Fibroblast of peridontal ligament (primary cell): ENCODE results near the gene RFLNA.

Source experiments
- DNase-seq: peaks from one replicate; pipeline ENCODE4 v3.0.0-alpha.2; 2010; ENCODE audit errors: extremely low read depth

The RFLNA gene

DNA sequence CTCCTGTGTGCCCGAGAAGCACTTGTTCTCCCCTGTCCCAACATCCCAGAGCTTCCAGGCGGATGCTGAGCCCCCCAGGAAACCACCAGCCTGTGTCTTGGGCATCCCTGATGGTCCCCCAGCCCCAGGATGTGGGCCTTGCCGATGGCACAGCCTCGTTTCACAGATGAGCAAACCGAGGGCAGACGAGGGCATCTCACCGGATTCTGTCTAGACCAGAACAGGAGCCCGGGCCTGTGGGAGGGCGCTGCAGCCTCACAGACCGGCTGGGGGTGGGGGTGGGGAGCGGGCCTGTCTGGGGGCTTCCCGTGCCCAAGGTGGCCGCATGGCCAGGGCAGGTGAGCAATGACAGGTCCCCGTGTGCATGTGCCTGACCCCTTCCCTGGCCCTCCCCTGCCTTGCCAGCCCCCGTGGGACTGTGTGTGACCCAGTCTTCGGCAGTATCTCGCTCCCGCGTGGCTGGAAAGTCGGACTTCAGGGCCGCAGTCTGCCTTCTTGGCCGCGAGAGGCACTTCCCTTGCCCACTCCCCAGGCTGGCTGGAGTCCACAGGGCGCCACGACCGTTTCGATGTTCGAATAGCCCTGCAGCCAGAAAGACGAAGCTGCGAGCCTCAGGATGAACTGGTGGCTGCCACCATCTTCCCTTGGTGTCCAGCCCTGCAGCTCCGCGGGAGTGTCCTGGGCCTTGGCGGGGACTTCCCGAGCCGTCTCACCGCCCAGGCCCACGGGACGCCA is 8.9 kb downstream of the RFLNA start:
- DNase-seq: no peak

DNA sequence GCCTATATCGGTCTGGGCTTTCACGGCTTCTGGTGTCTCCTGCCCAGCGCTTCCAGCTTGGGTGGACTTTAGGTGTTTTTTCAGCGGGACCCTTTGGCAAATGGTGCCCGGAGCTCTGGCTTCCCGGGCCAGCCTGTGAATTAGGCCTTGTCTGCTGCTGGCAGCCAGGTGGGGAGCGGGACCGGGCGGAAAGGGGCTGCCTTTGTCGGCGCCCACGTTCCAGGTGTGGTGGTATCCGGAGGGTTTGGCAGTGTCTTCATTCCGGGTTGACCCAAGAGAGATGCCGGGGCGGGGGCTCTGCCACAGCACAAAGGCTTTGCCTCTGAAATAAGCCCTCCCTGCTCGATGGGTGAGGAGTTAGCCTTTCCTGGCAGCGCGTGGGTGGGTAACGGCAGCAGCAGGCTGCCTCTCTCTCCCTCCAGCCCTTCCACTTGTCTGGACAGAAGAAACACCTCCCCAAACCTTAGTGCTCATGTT is 9.5 kb downstream of the RFLNA start:
- DNase-seq: no peak

DNA sequence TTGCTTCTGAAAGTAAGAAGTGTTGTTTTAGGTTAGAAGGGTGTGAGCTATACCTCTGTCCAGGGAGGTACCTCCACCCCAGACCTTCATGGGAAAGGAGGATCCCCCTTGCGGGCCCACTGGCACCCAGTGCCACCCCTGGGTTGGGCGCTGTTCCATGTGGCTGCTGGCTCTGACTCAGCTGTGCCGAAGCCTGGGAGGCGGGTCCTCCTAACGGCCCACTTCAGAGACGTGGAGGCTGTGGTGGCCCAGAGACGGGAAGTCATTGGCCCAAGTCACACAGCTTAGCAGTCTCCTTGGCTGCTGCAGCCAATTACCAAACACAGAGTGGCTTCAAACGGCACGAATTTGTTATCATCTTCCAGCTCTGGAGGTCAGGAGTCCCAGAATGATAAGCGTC is 10.2 kb downstream of the RFLNA start:
- DNase-seq: no peak

DNA sequence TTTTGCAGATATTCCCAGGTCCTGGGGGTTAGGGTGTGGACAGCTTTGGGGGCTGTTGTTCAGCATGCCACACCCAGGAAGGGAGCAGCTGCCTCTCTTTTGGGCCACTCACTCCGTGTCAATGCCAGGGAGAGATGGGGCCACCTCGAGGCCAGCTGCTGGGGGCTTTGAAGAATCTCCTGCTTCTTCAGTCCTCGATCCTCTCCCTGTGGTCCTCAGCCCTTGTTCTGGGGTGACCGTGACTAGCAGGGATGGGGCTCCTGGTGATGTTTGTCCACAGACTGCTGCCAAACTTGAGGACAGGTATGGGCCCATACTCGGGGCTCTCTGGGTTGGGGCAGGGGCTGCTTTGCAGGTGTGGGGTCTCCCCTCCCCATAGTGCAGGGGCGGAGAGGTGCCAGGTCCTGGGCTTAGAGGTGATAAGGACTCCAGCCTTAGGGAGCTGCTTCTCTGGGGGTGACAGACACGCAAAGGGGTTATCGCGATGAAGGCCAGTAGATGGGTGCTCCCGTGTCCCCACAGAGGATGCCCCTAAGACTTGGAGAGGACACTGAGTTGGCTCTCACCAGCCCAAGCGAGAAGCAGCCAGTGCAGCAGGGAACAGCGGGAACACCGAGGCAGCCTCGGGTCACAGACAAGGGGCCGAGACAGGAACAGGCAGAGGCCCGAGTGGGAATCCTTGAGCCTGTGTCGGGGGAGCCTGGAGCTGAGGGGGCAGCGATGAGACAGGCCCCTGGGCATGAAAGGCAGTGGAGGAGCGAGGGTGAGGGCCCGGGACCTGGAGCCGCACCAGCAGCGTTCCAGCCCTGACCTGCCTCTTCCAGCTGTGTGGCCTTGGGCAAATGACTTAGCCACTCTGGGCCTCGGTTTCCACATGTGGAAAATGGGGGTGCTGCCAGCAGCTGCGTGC is 11.1 kb downstream of the RFLNA start:
- DNase-seq: no peak

DNA sequence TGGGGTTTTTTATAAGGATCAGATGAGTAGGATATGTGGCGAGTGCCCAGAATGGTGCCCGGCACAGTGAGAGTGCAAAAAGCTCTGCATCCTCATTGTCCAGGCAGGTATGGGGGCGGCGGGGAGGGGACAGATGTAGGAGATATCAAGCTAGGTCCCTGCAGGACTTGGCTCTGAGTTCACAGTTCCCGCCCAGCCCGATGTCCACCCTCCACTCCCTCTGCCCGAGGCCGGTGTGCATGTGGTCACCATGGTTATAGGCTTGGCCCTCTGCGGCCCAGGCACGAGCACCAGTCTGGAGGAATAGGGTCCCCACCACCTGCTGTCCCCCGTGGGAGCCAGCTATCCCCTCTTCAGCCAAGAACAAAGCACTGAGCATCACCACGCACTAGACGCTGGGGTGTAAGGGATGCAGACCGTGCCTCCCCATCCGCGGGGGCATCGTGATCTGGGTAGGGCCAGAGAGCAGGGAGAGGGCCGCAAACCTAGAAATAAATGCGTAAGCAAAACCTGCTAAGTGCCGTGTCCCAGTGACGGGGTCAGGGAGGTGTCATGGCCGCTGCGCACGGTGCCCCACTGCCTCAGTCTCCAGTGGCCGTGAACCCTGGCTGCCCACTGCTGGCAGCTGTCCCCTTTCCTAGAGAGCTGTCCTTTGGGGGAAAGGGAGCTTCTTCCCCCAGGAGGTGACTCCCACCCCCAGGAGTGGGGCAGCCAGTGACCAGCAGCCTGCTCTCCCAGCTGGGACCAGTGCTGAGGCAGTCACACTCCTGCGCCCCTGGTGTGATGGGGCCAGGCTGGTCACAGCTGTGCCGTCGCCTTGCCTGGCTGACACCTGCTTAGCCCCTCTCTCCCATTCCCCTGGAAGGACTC is 12.0 kb downstream of the RFLNA start:
- DNase-seq: no peak

DNA sequence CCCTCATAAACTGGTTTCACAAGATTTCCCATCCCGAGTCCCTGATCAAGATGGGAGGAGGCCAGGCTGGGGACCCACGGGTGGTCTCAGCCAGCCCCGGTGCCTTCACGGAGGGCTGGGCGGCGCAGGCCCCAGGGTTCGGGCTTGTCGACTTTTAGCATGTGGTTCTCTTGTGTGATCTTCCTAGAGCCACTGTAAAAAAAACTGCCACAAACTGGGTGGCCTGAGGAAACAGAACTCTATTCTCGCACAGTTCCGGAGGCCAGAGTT is 12.6 kb downstream of the RFLNA start:
- no peak for DNase-seq

DNA sequence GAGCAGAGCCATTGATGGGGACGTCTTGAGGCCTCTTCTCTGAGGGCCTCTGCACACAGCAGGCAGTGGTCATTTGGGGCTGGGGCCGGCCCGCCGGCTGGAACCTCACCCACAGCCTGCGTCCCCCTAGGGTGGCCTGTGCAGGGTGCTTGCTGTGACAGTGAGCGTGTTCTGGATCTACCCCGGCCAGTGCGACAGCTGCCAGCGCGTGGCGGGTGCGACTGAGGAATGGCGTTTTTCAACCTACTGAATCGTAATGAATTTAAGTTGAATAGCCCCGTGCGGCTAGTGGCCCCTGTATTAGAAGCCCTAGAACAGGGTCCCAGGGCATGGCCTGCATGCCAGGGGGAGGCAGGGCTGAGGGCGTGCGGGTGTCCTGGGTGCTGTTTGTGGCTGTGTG is 13.8 kb downstream of the RFLNA start:
- no peak for DNase-seq

DNA sequence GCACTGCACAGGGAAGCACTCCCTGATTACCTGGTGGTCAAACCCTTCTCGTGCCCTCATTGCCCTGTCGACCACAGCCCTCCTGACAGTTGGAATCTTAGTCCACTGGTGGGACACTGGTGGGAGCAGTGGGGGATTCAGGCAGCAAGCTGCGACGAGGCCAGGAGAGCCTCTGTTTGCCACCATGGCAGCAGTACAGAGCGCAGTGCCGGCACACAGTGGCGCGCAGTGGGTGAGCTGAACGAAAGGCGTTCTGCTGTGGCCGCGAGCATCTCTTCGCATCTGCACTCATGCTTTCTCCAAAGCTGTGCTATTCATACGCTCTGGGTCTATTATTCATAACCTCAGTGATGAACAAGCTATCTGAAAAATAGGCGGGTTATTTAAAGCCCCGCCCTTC is 14.3 kb downstream of the RFLNA start:
- DNase-seq: no peak

DNA sequence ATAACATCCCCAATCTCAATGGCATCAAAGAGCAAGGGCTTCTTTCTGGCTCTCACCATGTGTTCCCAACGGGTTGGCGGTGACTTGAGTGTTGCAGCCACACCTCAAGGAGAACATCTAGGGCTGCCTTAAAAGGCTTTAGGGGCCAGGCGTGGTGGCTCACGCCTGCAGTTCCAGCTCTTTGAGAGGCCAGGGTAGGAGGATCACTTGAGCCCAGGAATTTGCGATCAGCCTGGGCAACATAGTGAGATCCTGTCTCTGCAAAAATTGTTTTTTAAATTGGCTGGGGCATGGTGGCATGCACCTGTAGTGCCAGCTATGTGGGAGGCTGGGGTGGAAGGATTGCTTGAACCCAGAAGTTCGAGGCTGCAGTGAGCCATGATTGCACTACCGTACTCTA is 14.9 kb downstream of the RFLNA start:
- DNase-seq: no peak

DNA sequence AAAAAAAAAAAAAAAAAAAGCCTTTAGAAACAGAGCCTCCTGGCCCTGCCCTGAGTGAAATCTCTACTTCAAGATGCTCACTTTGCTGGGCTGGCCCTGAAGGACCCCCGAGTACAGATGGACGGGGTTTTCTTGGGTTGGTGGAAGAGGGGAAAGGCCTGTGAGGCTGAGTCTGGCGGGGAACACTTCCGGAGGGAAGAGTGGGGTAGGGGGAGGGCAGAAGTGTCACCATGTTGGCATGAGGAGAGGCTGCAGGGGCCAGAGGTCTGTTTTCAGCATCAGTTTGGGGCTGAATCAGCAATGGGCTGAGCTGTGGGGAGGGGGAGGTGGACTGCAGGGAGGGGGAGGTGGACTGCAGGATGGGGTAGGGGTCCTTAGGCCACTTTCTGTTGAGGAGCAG is 15.3 kb downstream of the RFLNA start:
- DNase-seq: no peak

DNA sequence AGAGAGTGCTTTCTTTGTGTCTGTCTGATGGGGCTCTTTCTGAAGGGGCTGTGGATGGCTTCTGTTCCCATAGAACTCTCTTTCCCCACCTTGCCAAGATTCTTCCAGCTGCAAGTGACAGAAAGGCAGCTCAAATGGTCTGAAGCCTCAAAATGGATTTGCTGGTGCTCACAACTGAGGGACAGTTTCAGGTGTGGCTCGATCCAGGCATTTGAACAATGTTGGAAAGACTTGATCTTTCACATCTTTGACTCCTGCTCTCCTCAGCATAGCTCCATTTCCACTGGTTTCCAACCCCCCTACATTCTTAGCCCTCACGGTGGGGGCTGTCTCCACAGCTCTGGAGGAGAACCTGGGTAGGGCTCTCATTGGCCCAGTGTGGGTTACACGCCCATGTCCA is 15.9 kb downstream of the RFLNA start:
- no peak for DNase-seq

DNA sequence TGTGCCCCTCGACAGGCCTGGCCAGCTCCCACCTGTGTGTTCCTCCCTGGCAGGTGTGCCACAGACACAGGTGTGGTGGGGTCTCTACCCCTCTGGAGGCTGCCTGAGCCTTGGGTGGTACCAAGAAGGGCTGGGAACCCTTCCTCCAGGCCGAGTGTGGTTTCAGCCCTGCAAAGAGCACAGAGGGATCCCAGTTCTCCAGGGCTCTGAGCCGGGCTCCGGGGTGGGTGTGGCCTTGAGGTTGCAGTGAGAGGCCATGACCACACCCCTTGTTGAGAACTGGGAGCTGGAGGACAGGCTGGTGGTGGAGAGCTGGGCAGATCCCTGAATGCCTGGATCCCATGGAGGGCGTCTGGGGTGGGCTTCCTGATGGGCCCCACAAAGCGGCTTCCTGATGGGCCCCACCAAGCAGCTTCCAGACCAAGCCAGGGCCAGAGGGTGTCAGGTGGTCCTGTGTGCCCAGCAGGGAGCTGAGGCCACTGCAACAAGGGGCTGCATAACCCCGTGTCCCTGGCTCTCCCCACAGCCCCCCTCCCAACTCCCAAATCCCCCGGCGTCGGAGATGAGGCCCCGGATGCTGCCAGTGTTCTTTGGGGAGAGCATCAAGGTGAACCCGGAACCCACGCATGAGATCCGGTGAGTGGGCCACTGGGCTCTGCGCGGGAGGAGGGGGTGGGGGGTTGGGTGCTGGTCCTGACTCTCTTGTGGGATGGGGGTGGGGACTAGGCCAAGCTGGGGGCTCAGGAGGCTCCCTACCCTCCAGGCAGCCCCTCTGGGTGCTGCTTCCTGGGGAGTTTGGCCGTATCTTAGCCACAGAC is 16.6 kb downstream of the RFLNA start:
- no peak for DNase-seq

DNA sequence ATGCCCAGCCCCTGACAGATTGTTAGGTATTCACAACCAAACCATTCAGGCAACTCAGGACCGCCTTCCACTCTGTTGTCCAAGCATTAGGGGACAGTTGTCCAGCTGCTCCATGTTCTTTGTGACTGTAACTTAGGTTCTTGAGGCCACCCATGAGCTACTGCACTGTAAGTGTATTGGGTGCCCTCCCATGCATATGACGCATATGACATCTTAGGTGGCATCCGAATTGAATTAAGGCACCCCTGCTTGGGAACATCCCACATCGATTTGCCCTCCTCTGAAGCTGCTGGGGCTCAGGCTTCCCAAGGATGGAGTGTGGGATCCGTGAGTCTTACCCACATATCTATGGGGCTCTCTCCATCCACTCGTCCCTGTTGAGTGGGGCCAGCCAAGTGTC is 17.7 kb downstream of the RFLNA start:
- no peak for DNase-seq

DNA sequence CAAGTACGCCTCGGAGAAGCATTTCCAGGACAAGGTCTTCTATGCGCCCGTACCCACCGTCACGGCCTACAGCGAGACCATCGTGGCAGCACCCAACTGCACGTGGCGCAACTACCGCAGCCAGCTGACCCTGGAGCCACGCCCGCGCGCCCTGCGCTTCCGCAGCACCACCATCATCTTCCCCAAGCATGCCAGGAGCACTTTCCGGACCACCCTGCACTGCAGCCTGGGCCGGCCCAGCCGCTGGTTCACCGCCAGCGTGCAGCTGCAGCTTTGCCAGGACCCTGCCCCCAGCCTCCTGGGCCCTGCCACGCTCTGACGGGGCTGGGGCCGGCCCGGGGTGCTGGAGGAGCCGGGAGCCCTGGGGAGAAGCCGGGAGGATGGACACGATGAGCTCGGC is 19.3 kb downstream of the RFLNA start:
- no peak for DNase-seq

DNA sequence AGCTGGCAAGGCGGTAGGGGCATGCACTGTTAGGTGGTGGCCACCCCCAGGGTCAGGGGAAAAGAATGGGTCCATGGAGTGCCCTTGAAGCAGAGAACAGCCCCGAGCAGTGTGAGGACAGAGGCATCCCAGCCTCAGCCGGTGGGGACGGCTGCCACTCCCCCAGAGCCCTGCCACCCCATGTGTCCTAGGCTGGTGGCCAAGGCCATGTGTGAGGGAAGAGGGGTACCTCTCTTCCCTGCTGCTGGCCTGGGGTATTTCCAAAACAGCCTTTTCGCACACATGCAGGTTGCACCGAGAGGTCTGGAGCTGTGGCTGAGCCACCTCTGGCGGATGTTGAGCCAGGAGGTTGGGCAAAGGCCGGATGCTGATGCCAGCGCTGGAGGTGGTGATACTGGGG is 19.9 kb downstream of the RFLNA start:
- no peak for DNase-seq

DNA sequence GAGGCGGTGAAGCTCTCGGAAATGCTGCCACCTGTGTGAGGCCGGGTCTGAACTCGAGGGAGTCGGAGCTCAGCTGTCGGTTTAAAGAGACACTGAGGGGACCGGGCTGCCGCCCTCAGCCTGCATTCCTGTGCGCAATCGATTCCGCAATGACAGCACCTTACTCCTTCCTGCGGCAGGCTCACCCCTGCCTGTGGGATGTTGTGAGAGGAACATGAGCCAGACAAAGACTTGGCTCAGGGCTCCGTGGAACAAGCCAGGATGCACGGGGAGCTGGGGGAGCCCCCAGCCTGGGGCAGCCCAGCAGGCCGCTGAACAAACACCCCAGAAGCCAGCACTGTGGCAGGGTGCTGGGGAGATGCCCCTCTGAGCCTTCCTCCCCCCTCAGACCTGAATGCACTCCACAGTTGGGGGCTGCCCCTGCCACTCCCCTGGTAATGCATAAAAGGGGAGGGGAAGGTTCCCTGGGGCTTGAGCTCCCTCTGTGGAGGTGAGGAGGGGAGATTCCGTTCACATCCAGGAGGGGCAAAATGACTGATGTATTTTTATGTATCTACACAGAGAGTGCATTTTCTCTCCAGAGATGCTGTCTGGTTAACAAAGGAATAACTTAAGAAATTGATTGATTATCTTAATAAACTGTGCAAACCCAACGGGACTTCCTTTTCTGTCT is 20.6 kb downstream of the RFLNA start:
- no peak for DNase-seq

DNA sequence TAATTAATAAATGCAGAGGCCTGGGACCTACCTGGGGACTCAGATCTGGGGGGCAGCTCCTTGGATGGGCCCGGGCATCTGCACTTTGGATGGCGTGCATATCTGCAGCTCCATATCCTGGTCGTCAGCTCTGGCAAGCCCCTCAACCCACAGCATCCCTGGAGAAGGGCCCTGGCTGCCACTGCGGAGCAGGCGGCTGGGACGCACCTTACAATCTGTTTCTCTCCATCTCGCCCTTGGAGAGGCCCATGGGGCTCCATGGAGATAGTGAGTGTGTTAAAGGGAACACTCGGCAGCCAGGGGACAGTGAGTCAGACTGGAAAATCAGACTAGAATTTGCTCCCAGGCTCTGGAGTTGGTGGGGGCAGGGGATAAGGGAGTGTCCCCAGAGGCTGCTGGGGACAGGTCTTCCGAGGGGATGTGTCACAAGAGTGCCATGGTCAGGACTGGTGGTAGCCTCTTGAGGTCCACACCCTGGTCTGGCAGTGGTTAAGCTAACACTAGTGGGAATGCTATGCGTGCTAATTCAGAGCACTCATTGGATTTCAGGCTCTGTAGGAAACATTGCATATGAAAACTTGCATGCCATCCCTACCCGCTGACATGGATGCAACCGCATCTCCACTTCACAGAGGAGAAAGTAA is 21.5 kb downstream of the RFLNA start:
- no peak for DNase-seq

DNA sequence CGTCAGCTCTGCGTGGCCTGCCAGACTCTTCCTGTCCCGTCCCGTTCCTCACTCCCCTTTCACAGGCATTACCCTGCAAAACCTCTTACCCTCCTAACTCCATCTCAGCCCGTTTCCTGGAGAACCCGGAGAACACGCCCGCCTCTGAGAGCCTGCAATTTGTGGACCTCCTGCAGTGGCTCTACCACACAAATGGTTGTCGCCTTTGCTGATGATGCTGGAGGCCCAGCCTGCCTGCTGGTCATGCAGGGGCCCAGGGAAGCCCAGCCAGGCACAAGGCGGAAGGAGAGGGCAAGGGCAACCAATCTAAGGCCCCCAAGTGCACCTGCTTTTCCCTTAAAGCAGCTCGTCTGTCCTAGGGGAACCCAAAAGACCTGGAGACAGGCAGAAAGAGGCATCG is 22.5 kb downstream of the RFLNA start:
- no peak for DNase-seq

DNA sequence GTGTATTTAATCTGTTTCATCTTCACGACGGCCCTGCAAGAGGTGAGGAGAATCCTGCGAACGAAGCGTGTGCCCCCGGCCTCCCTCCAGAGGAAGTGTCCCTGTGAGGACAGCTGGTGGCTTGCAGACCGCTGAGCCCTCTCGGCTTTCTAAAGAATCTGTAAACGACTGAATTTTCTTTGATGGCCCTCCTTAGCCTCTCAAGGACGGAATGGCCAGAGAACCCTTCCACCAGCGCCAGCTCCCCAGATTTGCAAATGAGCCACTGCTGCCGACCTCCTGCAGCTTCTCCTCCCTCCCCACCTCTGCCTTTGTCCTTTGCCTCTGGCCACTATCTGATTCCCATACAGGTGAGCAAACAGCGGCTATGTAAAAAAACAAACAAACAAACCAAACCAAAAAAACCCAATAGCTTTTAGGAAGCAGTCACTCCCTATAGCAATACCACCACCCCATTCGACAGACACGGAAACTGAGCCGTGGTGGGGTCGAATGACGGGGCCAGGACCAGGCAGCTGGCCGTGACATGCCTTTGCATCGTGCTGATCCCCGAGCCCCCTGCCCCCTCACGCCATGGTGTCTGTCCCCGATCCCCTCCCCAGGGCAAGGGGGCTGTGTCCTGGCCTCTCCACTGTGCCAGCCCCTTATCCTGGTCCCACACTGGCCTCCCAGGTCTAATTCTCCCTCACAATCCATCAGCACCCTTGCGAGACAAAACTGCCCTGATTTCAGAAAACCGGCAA is 23.6 kb downstream of the RFLNA start:
- no peak for DNase-seq
